H1 (cell line): ENCODE data around the gene VSIR. TPM values are rescaled to one million over a fixed set of nuclear protein-coding genes. Genes with fewer than 3 reads are reported as not detected.

ENCODE experiments used
- CTCF ChIA-PET: fragments of 300-600 bp; sonication (Branson Sonifier 250); formaldehyde crosslinking; loops from one replicate; lab custom pipeline; 2021; ENCODE audit not compliant: partially characterized antibody; lab: Charles Lee
- POLR2A ChIA-PET: fragments of 300-600 bp; sonication (Branson Sonifier 250); formaldehyde crosslinking; loops from one replicate; lab custom pipeline; 2021; ENCODE audit warnings: inconsistent platforms; ENCODE audit not compliant: partially characterized antibody; lab: Charles Lee
- DNase-seq, 2 experiments: peaks; one replicate each; pipeline versions ENCODE4 v3.0.0 to v3.0.0-alpha.2; 2010 to 2022; ENCODE audit warnings: low spot score in 2 of 2, low read depth in 1 of 2, mixed read lengths in 1 of 2
- FAIRE-seq: peaks from 2 replicates; lab custom pipeline; 2011; peaks lifted over from hg19 to GRCh38; lab: Jason Lieb, UNC
- H2AFZ ChIP-seq: 2 replicates; pipeline ENCODE4 v1.8.1; 2012; ENCODE audit warnings: low read length, inconsistent platforms
- H2AK5ac ChIP-seq: 2 replicates; pipeline ENCODE4 v1.6.1; 2013; ENCODE audit warnings: low read depth, low read length
- H2BK120ac ChIP-seq: replicated peaks from 2 replicates; pipeline ENCODE3; 2013; ENCODE audit warnings: low read depth, low read length, inconsistent platforms
- H2BK12ac ChIP-seq: 2 replicates; pipeline ENCODE4 v1.6.1; 2013; ENCODE audit warnings: low read depth, low read length
- H2BK15ac ChIP-seq: 2 replicates; pipeline ENCODE4 v1.6.1; 2013; ENCODE audit warnings: low read length
- H2BK20ac ChIP-seq: 2 replicates; pipeline ENCODE4 v1.6.1; 2013; ENCODE audit warnings: low read length
- H2BK5ac ChIP-seq: 2 replicates; pipeline ENCODE4 v1.6.1; 2013; ENCODE audit warnings: low read depth, low read length
- H3K14ac ChIP-seq: 2 replicates; pipeline ENCODE4 v1.6.1; 2013; ENCODE audit warnings: inconsistent platforms; ENCODE audit not compliant: insufficient read length
- H3K18ac ChIP-seq: 2 replicates; pipeline ENCODE4 v1.6.1; 2013; ENCODE audit warnings: low read length; ENCODE audit errors: extremely low read depth
- H3K23ac ChIP-seq: 2 replicates; pipeline ENCODE4 v1.6.1; 2013; ENCODE audit warnings: inconsistent platforms; ENCODE audit not compliant: insufficient read length
- H3K23me2 ChIP-seq: 2 replicates; pipeline ENCODE4 v1.6.1; 2013; ENCODE audit warnings: low read depth, low read length
- H3K27ac ChIP-seq: 2 replicates; pipeline ENCODE4 v1.6.1; 2011; ENCODE audit warnings: low read depth, low read length, inconsistent platforms
- H3K27me3 ChIP-seq, 4 experiments: replicated peaks in 1 of 4; 1 replicate in 1 of 4; 2 replicates in 3 of 4; pipeline versions ENCODE4 v1.6.1 to v1.8.1; 2011 to 2013; ENCODE audit warnings: low read length in 3 of 4, mild to moderate bottlenecking in 3 of 4, inconsistent platforms in 2 of 4, mixed read lengths in 2 of 4, moderate library complexity in 1 of 4; ENCODE audit not compliant: control insufficient read depth in 3 of 4, insufficient read depth in 3 of 4; ENCODE audit errors: extremely low read depth in 1 of 4
- H3K36me3 ChIP-seq, 4 experiments: 2 replicates each; pipeline versions ENCODE4 v1.6.1 to v1.8.1; 2011 to 2013; ENCODE audit warnings: mild to moderate bottlenecking in 4 of 4, low read length in 3 of 4, moderate library complexity in 2 of 4, control low read depth in 1 of 4, inconsistent platforms in 1 of 4; ENCODE audit not compliant: insufficient read depth in 4 of 4, control insufficient read depth in 2 of 4
- H3K4ac ChIP-seq: replicated peaks from 2 replicates; pipeline ENCODE3; 2013; ENCODE audit warnings: low read length, low read depth, mixed read lengths, inconsistent platforms; ENCODE audit not compliant: insufficient read length
- H3K4me1 ChIP-seq, 4 experiments: replicated peaks in 1 of 4; 1 replicate in 1 of 4; 2 replicates in 3 of 4; pipeline versions ENCODE4 v1.6.1 to v1.8.1; 2011 to 2013; ENCODE audit warnings: low read length in 3 of 4, inconsistent platforms in 2 of 4, mixed read lengths in 1 of 4; ENCODE audit not compliant: insufficient read depth in 4 of 4, control insufficient read depth in 3 of 4
- H3K4me2 ChIP-seq, 2 experiments: 2 replicates each; pipeline versions ENCODE4 v1.6.1 to v1.8.1; 2011 to 2013; ENCODE audit warnings: low read depth in 2 of 2, low read length in 2 of 2, control low read depth in 1 of 2, inconsistent platforms in 1 of 2, mild to moderate bottlenecking in 1 of 2; ENCODE audit not compliant: insufficient read depth in 1 of 2
- H3K4me3 ChIP-seq, 4 experiments: fragments of 200-600, 300-600 bp in 1 of 4; sonication (generic), shearing (Covaris generic), sonication (Bioruptor Twin) in 1 of 4; 2 replicates each; pipeline versions ENCODE4 v1.5.1 to v1.8.1; 2011 to 2016; ENCODE audit warnings: low read length in 4 of 4, low read depth in 3 of 4, control low read depth in 2 of 4, inconsistent platforms in 2 of 4, mild to moderate bottlenecking in 2 of 4, mixed read lengths in 1 of 4, moderate library complexity in 1 of 4; ENCODE audit not compliant: insufficient read depth in 2 of 4; ENCODE audit errors: extremely low read depth in 1 of 4
- H3K56ac ChIP-seq: replicated peaks from 2 replicates; pipeline ENCODE3; 2013; ENCODE audit warnings: low read depth, mild to moderate bottlenecking, mixed read lengths, low read length, inconsistent platforms; ENCODE audit not compliant: insufficient read length
- H3K79me1 ChIP-seq: 2 replicates; pipeline ENCODE4 v1.6.1; 2013; ENCODE audit warnings: low read depth, low read length, control low read depth
- H3K79me2 ChIP-seq, 2 experiments: 2 replicates each; pipeline versions ENCODE4 v1.6.1 to v1.8.1; 2012 to 2013; ENCODE audit warnings: low read length in 2 of 2, mild to moderate bottlenecking in 2 of 2, inconsistent platforms in 1 of 2; ENCODE audit not compliant: insufficient read depth in 2 of 2, control insufficient read depth in 1 of 2
- H3K9ac ChIP-seq, 4 experiments: replicated peaks in 1 of 4; 1 replicate in 1 of 4; 2 replicates in 3 of 4; pipeline versions ENCODE4 v1.6.1 to v1.8.1; 2011 to 2013; ENCODE audit warnings: low read depth in 3 of 4, low read length in 3 of 4, control low read depth in 2 of 4, mild to moderate bottlenecking in 2 of 4, moderate library complexity in 2 of 4, inconsistent platforms in 1 of 4; ENCODE audit errors: extremely low read depth in 1 of 4
- H3K9me3 ChIP-seq, 2 experiments: 2 replicates each; pipeline versions ENCODE4 v1.6.1 to v1.8.1; 2012 to 2013; ENCODE audit warnings: mild to moderate bottlenecking in 2 of 2, moderate library complexity in 2 of 2, control low read depth in 1 of 2, inconsistent platforms in 1 of 2, low read depth in 1 of 2, low read length in 1 of 2, mixed read lengths in 1 of 2; ENCODE audit not compliant: insufficient read depth in 2 of 2
- H4K20me1 ChIP-seq, 2 experiments: replicated peaks in 1 of 2; 2 replicates each; pipeline versions ENCODE3 to v1.8.1; 2011 to 2013; ENCODE audit warnings: inconsistent platforms in 2 of 2, low read length in 2 of 2, mild to moderate bottlenecking in 1 of 2; ENCODE audit not compliant: insufficient read depth in 2 of 2, control insufficient read depth in 1 of 2
- H4K5ac ChIP-seq: 2 replicates; pipeline ENCODE4 v1.6.1; 2013; ENCODE audit warnings: low read length, low read depth, mixed read lengths, inconsistent platforms; ENCODE audit not compliant: insufficient read length
- H4K8ac ChIP-seq: 2 replicates; pipeline ENCODE4 v1.8.0; 2013; ENCODE audit warnings: mild to moderate bottlenecking, moderate library complexity, low read length, inconsistent platforms; ENCODE audit not compliant: insufficient read depth; ENCODE audit errors: extremely low read depth
- H4K91ac ChIP-seq: replicated peaks from 2 replicates; pipeline ENCODE3; 2013; ENCODE audit warnings: low read length, mixed read lengths, inconsistent platforms; ENCODE audit not compliant: insufficient read length
- CTCF ChIP-seq, 3 experiments: IDR thresholded peaks; 1 replicate in 2 of 3; 2 replicates in 1 of 3; pipeline versions ENCODE4 v1.5.1 to v1.6.1; 2011; ENCODE audit warnings: low read length in 3 of 3, mild to moderate bottlenecking in 3 of 3, inconsistent platforms in 2 of 3, low read depth in 1 of 3, moderate library complexity in 1 of 3; ENCODE audit not compliant: insufficient read depth in 1 of 3; ENCODE audit errors: control extremely low read depth in 1 of 3
- EGR1 ChIP-seq: IDR thresholded peaks from 2 replicates; pipeline ENCODE4 v1.6.1; 2011; ENCODE audit warnings: low read depth, low read length, borderline replicate concordance
- EP300 ChIP-seq, 2 experiments: IDR thresholded peaks; 1 replicate in 1 of 2; 2 replicates in 1 of 2; pipeline ENCODE4 v1.6.1; 2011 to 2012; ENCODE audit warnings: low read depth in 2 of 2, low read length in 2 of 2, mild to moderate bottlenecking in 2 of 2, borderline replicate concordance in 1 of 2, inconsistent platforms in 1 of 2, moderate library complexity in 1 of 2
- HDAC2 ChIP-seq, 2 experiments: fragments of 300-600 bp in 1 of 2; sonication (generic) in 1 of 2; IDR thresholded peaks; 2 replicates each; pipeline ENCODE4 v1.6.1; 2011 to 2012; ENCODE audit warnings: low read depth in 2 of 2, low read length in 2 of 2, mild to moderate bottlenecking in 2 of 2, moderate library complexity in 2 of 2, borderline replicate concordance in 1 of 2, inconsistent platforms in 1 of 2
- KDM1A ChIP-seq: fragments of 200-600, 300-600 bp; sonication (generic); IDR thresholded peaks from 2 replicates; pipeline ENCODE4 v1.7.1; 2016; ENCODE audit warnings: mild to moderate bottlenecking, low read length, borderline replicate concordance
- NANOG ChIP-seq: IDR thresholded peaks from 2 replicates; pipeline ENCODE4 v1.6.1; 2011; ENCODE audit warnings: low read length, low read depth, mild to moderate bottlenecking, inconsistent platforms; ENCODE audit not compliant: insufficient read depth, poor library complexity, severe bottlenecking
- RFX5 ChIP-seq: IDR thresholded peaks from 2 replicates; pipeline ENCODE4 v1.6.1; 2011; ENCODE audit warnings: low read depth, low read length, improper control_type of control experiment, borderline replicate concordance
- SAP30 ChIP-seq: fragments of 300-600 bp; sonication (generic); IDR thresholded peaks from 2 replicates; pipeline ENCODE4 v1.7.1; 2012; ENCODE audit warnings: low read length, moderate library complexity, mild to moderate bottlenecking, inconsistent platforms; ENCODE audit not compliant: insufficient read depth, insufficient replicate concordance
- TAF7 ChIP-seq: optimal IDR thresholded peaks from 2 replicates; pipeline ENCODE3; 2011; ENCODE audit warnings: low read depth, mild to moderate bottlenecking, inconsistent platforms, low read length, moderate library complexity, borderline replicate concordance
- ZNF274 ChIP-seq: IDR thresholded peaks from 2 replicates; pipeline ENCODE4 v1.7.0; 2012; ENCODE audit warnings: low read length, borderline replicate concordance; ENCODE audit errors: extremely low read depth
- WGBS, 2 experiments: shearing (Covaris generic) in 1 of 2; methylation state at CpG; one replicate each; pipeline versions ENCODE4 v1.1.6 to v1.1.7; 2013 to 2015; ENCODE audit warnings: low lambda C conversion rate in 2 of 2, mixed read lengths in 2 of 2, inconsistent platforms in 1 of 2, low coverage in 1 of 2, missing lambda C conversion rate in 1 of 2; ENCODE audit not compliant: insufficient replicate concordance in 2 of 2, insufficient coverage in 1 of 2, insufficient read length in 1 of 2; ENCODE audit errors: extremely low coverage in 1 of 2, missing lambda C conversion rate in 1 of 2; 5-methylcytosine and 5-hydroxymethylcytosine counted together
- polyA plus RNA-seq, 7 experiments: library from polyadenylated mRNA; depleted of rRNA in 3 of 7; stranded (reverse) in 5 of 7; unstranded in 2 of 7; fragments of >200 nt in 5 of 7; fragments of 200-250 nt in 2 of 7; gene quantifications; 1 replicate in 5 of 7; 2 replicates in 1 of 7; 4 replicates in 1 of 7; pipeline versions ENCODE4 v1.2.1 to v1.2.3, GENCODE V29; 2011 to 2013; ENCODE audit warnings: missing spikeins in 2 of 7, mixed read lengths in 2 of 7
- total RNA-seq: library from RNA; stranded (reverse); fragmentation: NEBNext Ultra II Directional; extraction: Animal tissue kit (Norgen Biotek cat#: 25700); gene quantifications from 2 replicates; pipeline ENCODE4 v1.2.1, GENCODE V29; 2021

The VSIR gene
- total and polyA plus RNA-seq, 2 of the 8 experiments (the other 6 are each of a cell fraction or from before 2014, with no cell fraction given): 0.33 TPM; not detected in 1

- Histone ChIP-seq H2AFZ (no peak overlapping the region), H2BK120ac (no peak overlapping the region), H4K20me1 (no peaks in the 10 kb centered on the region), H4K91ac (no peak overlapping the region), H3K56ac (no peak overlapping the region), H2BK12ac (no peak overlapping the region), H4K5ac (no peak overlapping the region), H3K27me3 (peaks cover 0 to 6% (median 0%) of the 10 kb centered on the region in 4 experiments; a peak in 2 of 7 replicates), H3K18ac (no peak overlapping the region), H3K36me3 (no peaks in the 10 kb centered on the region), H4K8ac (no peak overlapping the region), H3K9me3 (no peaks in the 10 kb centered on the region), H3K23me2 (peaks cover 2% of the 10 kb centered on the region; the same call in 1 of the 2 replicates), H3K23ac (no peak overlapping the region), H3K79me1 (no peaks in the 10 kb centered on the region), H2AK5ac (no peak overlapping the region), H3K4me2 (no peak overlapping the region), H2BK20ac (no peak overlapping the region), H3K9ac (no peak overlapping the region), H2BK5ac (no peak overlapping the region), H3K4me1 (peaks cover 0 to 14% (median 7%) of the 10 kb centered on the region in 4 experiments; a peak in 6 of 7 replicates), H3K14ac (no peak overlapping the region), H3K27ac (no peak overlapping the region), H2BK15ac (no peak overlapping the region), H3K4me3 (no peak overlapping the region), H3K4ac (no peak overlapping the region), H3K79me2 (no peaks in the 10 kb centered on the region)
- ChIA-PET CTCF (interaction anchor here (0.9 to 4.9 kb wide), 10 partner anchors 9 to 173 kb away, joined by 3 to 23 read pairs (median 7); partner anchors contain the start of gene VSIR), POLR2A (no interaction called here)
- FAIRE-seq: no peak
- DNase-seq: no peak
- WGBS, 2 experiments: 88% methylated on average over 11 of the region's 11 CpGs; no CpG with 5 or more reads in 1 of the 2 experiments
- TF ChIP-seq CTCF (IDR thresholded peaks at IDR 0.05; ENCODE audit: control extremely low read depth in 1 of 3, insufficient read depth in 1 of 3, low read depth in 1 of 3, low read length in 3 of 3) (no peak), EP300 (IDR thresholded peaks at IDR 0.05; ENCODE audit: borderline replicate concordance in 1 of 2, low read depth in 2 of 2, low read length in 2 of 2) (no peak), HDAC2 (IDR thresholded peaks at IDR 0.05; ENCODE audit: borderline replicate concordance in 1 of 2, low read depth in 2 of 2, low read length in 2 of 2) (no peak), SAP30 (no peak), ZNF274 (no peak), NANOG (no peak), TAF7 (no peak), EGR1 (no peak), KDM1A (no peak), RFX5 (no peak)
These were observed 50.0 kb downstream of the VSIR start for GRCh38 chr10:71723311-71723710.
